GM12891 (cell line): ENCODE measurements around the gene CWF19L1.

ENCODE experiments used
- POLR2A ChIP-seq: IDR thresholded peaks from 2 replicates; pipeline ENCODE4 v1.6.1; 2011; ENCODE audit warnings: low read depth, low read length, control low read depth
- POLR2AphosphoS5 ChIP-seq: IDR thresholded peaks from 2 replicates; pipeline ENCODE4 v1.6.1; 2011; ENCODE audit warnings: low read depth, low read length, control low read depth
- POU2F2 ChIP-seq: IDR thresholded peaks from 2 replicates; pipeline ENCODE4 v1.6.1; 2011; ENCODE audit warnings: low read depth, mild to moderate bottlenecking, control low read depth, low read length, moderate library complexity
- TAF1 ChIP-seq: IDR thresholded peaks from 2 replicates; pipeline ENCODE4 v1.6.1; 2011; ENCODE audit warnings: low read depth, low read length, control low read depth

- TF ChIP-seq POLR2AphosphoS5: no peak
- no peak for TF ChIP-seq POLR2A
- no peak for TF ChIP-seq POU2F2
- no peak for TF ChIP-seq TAF1
Observed at GRCh38 chr10:100293066-100293465, 25.6 kb upstream of the CWF19L1 start.
